IMR-90 (cell line): ENCODE results near the gene TCL1A. TPM values are rescaled to one million over a fixed set of nuclear protein-coding genes. Genes with fewer than 3 reads are reported as not detected.

Source experiments
- ATAC-seq: fragments of 200-7000 bp; cut with Tn5 transposase; 2 replicates; pipeline ENCODE4 v1.9.1; 2020; ENCODE audit warnings: low read depth, mild to moderate bottlenecking, moderate library complexity
- BruUV-seq: library from RNA; stranded (reverse); fragments of 400-500 nt; replicated peaks from 2 replicates; lab custom pipeline; 2021; lab: Mats Ljungman, UMichigan
- CTCF ChIA-PET: fragments of 300-600 bp; formaldehyde crosslinking; extraction: SDS; loops from one replicate; lab custom pipeline; 2021; ENCODE audit warnings: antibody characterized with exemption; lab: Yijun Ruan, JAX
- POLR2A ChIA-PET: fragments of 300-600 bp; sonication (Branson Sonifier 250); formaldehyde crosslinking; loops from one replicate; lab custom pipeline; 2022; ENCODE audit warnings: antibody characterized with exemption; ENCODE audit not compliant: unreplicated experiment; lab: Charles Lee
- DNase-seq: peaks from one replicate; pipeline ENCODE4 v3.0.0; 2013
- H2AFZ ChIP-seq: replicated peaks from 2 replicates; pipeline ENCODE3; 2013; ENCODE audit warnings: low read length, mild to moderate bottlenecking; ENCODE audit not compliant: poor library complexity
- H2AK5ac ChIP-seq: 2 replicates; pipeline ENCODE4 v1.6.1; 2013; ENCODE audit warnings: low read depth, low read length, inconsistent platforms
- H2AK9ac ChIP-seq: replicated peaks from 2 replicates; pipeline ENCODE3; 2013; ENCODE audit warnings: mild to moderate bottlenecking, low read depth, low read length, moderate library complexity; ENCODE audit not compliant: poor library complexity
- H2BK120ac ChIP-seq: 2 replicates; pipeline ENCODE4 v1.6.1; 2013; ENCODE audit warnings: low read depth, low read length, inconsistent platforms
- H2BK15ac ChIP-seq: 3 replicates; pipeline ENCODE4 v1.6.1; 2013; ENCODE audit warnings: low read depth, low read length, inconsistent platforms
- H2BK20ac ChIP-seq: 2 replicates; pipeline ENCODE4 v1.6.1; 2013; ENCODE audit warnings: low read depth, mild to moderate bottlenecking, inconsistent platforms, low read length, moderate library complexity
- H2BK5ac ChIP-seq: 2 replicates; pipeline ENCODE4 v1.6.1; 2013; ENCODE audit warnings: mild to moderate bottlenecking, low read depth, low read length, inconsistent platforms; ENCODE audit not compliant: poor library complexity, severe bottlenecking
- H3K14ac ChIP-seq: replicated peaks from 2 replicates; pipeline ENCODE4 v1.6.1; 2013; ENCODE audit warnings: low read depth, low read length, inconsistent platforms
- H3K18ac ChIP-seq: 2 replicates; pipeline ENCODE4 v1.6.1; 2013; ENCODE audit warnings: low read depth, low read length, control low read depth
- H3K23ac ChIP-seq: 2 replicates; pipeline ENCODE4 v1.6.1; 2013; ENCODE audit warnings: low read depth, low read length, inconsistent platforms
- H3K27ac ChIP-seq: 2 replicates; pipeline ENCODE4 v1.5.1; 2013; ENCODE audit warnings: mild to moderate bottlenecking, control low read depth, low read length; ENCODE audit not compliant: insufficient read depth
- H3K27me3 ChIP-seq: 2 replicates; pipeline ENCODE4 v1.6.1; 2013; ENCODE audit warnings: low read length; ENCODE audit not compliant: control insufficient read depth, insufficient read depth
- H3K36me3 ChIP-seq: 2 replicates; pipeline ENCODE4 v1.6.1; 2013; ENCODE audit warnings: low read length, mixed read lengths; ENCODE audit not compliant: control insufficient read depth, insufficient read depth
- H3K4ac ChIP-seq: 2 replicates; pipeline ENCODE4 v1.6.1; 2013; ENCODE audit warnings: low read depth, low read length, inconsistent platforms
- H3K4me1 ChIP-seq: 2 replicates; pipeline ENCODE4 v1.6.1; 2013; ENCODE audit warnings: low read length, mixed read lengths; ENCODE audit not compliant: control insufficient read depth, insufficient read depth
- H3K4me2 ChIP-seq: 2 replicates; pipeline ENCODE4 v1.6.1; 2013; ENCODE audit warnings: low read depth, mild to moderate bottlenecking, control low read depth, low read length, moderate library complexity
- H3K4me3 ChIP-seq: 2 replicates; pipeline ENCODE4 v1.5.1; 2013; ENCODE audit warnings: low read depth, mild to moderate bottlenecking, control low read depth, low read length, moderate library complexity; ENCODE audit not compliant: insufficient read depth
- H3K56ac ChIP-seq: 2 replicates; pipeline ENCODE4 v1.6.1; 2013; ENCODE audit warnings: low read length, inconsistent platforms; ENCODE audit not compliant: insufficient read depth; ENCODE audit errors: extremely low read depth
- H3K79me1 ChIP-seq, 2 experiments: 2 replicates each; pipeline ENCODE4 v1.6.1; 2013; ENCODE audit warnings: low read length in 2 of 2, inconsistent platforms in 1 of 2, low read depth in 1 of 2
- H3K9ac ChIP-seq: 2 replicates; pipeline ENCODE4 v1.6.1; 2013; ENCODE audit warnings: low read depth, low read length, control low read depth
- H3K9me1 ChIP-seq: 2 replicates; pipeline ENCODE4 v1.6.1; 2013; ENCODE audit warnings: low read length, inconsistent platforms; ENCODE audit not compliant: insufficient read depth
- H3K9me3 ChIP-seq: 2 replicates; pipeline ENCODE4 v1.6.1; 2013; ENCODE audit warnings: low read length; ENCODE audit not compliant: control insufficient read depth, insufficient read depth
- H4K20me1 ChIP-seq: 2 replicates; pipeline ENCODE4 v1.6.1; 2013; ENCODE audit warnings: low read length, inconsistent platforms; ENCODE audit not compliant: insufficient read depth
- H4K5ac ChIP-seq: 2 replicates; pipeline ENCODE4 v1.6.1; 2013; ENCODE audit warnings: mild to moderate bottlenecking, low read depth, low read length, control low read depth
- H4K8ac ChIP-seq, 2 experiments: 2 replicates each; pipeline ENCODE4 v1.6.1; 2013; ENCODE audit warnings: low read depth in 2 of 2, low read length in 2 of 2, control low read depth in 1 of 2, inconsistent platforms in 1 of 2
- H4K91ac ChIP-seq: 2 replicates; pipeline ENCODE4 v1.6.1; 2013; ENCODE audit warnings: low read depth, low read length, inconsistent platforms; ENCODE audit not compliant: insufficient read depth
- MAFK ChIP-seq: IDR thresholded peaks from 2 replicates; pipeline ENCODE4 v1.6.1; 2012; ENCODE audit warnings: low read depth, low read length, improper control_type of control experiment
- MXI1 ChIP-seq: IDR thresholded peaks from 2 replicates; pipeline ENCODE4 v1.6.1; 2012; ENCODE audit warnings: low read depth, mild to moderate bottlenecking, low read length, moderate library complexity, borderline replicate concordance
- NFE2L2 ChIP-seq: fragments of 150-350 bp; IDR thresholded peaks from 2 replicates; pipeline ENCODE4 v1.6.1; 2016; ENCODE audit warnings: low read depth, mild to moderate bottlenecking, low read length
- WGBS, 2 experiments: methylation state at CpG; one replicate each; pipeline versions ENCODE4 v1.1.5 to v1.1.7; 2013; ENCODE audit warnings: missing lambda C conversion rate in 2 of 2; ENCODE audit not compliant: insufficient read length in 1 of 2; ENCODE audit errors: extremely low coverage in 2 of 2; 5-methylcytosine and 5-hydroxymethylcytosine counted together
- dilution Hi-C: fragments of 300-500 bp; cut with HindIII; formaldehyde crosslinking; loops from one replicate; pipeline ENCODE4 v1.14.3; 2018; ENCODE audit warnings: low sequenced_read_pairs; ENCODE audit not compliant: unreplicated experiment
- in situ Hi-C: fragments of 300-500 bp; cut with MboI; formaldehyde crosslinking; loops from 3 replicates; pipeline ENCODE4 v1.14.3; 2019; ENCODE audit warnings: low sequenced_read_pairs, inconsistent platforms, mixed read lengths
- intact Hi-C: fragments of 100-400 bp; cut with micrococcal nuclease; formaldehyde crosslinking; loops from 2 replicates; pipeline ENCODE4 v1.10.0; 2022
- polyA plus RNA-seq, 3 experiments: library from polyadenylated mRNA; depleted of rRNA; stranded (reverse); fragments of >200 nt; gene quantifications; 2 replicates each; pipeline ENCODE4 v1.2.3, GENCODE V29; 2012; ENCODE audit warnings: low replicate concordance in 1 of 3
- total RNA-seq: library from RNA; depleted of rRNA; stranded (reverse); fragments of >200 nt; gene quantifications from 2 replicates; pipeline ENCODE4 v1.2.3, GENCODE V29; 2012
- TF ChIP-seq, protein P1 (sequence below): conservative IDR thresholded peaks from 2 replicates; pipeline ENCODE4 v1.5.1; 2012; ENCODE audit warnings: mild to moderate bottlenecking, low read depth, low read length, improper control_type of control experiment

Gene TCL1A
- total and polyA plus RNA-seq, 2 of the 4 experiments (the other 2 are of a cell fraction): not detected

DNA sequence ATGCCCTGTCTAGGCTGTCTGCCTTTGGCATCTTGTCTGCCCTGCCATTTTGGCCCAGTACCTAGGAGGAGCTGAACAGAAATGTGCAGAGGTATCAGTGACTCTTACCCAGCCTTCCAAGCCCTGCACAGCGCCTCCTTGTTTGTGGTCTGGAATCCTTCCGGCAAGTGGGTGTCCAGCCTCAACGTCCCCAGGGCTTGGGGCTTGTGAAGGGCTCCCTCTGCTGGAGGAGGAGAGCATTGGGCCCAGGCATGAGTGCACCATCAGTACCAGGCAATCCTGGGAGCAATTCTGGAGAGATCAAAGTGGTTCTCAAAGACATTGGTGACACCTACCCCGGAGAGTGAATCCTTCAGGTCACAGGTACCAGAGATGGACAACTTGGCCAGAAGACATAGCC is 30.1 kb downstream of the TCL1A start:
- Histone ChIP-seq H3K27me3 (no peaks in the 10 kb centered on the region), H4K20me1 (no peaks in the 10 kb centered on the region), H3K4me1 (no peaks in the 10 kb centered on the region), H3K9me3 (peaks cover 4% of the 10 kb centered on the region; the same call in 1 of the 2 replicates), H3K36me3 (no peaks in the 10 kb centered on the region), H2BK120ac (no peak overlapping the region), H3K14ac (no peak overlapping the region), H3K4me2 (no peak overlapping the region), H2BK15ac (no peak overlapping the region), H3K9me1 (no peaks in the 10 kb centered on the region), H3K23ac (no peak overlapping the region), H3K56ac (no peak overlapping the region), H3K4ac (no peak overlapping the region), H4K5ac (no peak overlapping the region), H3K27ac (no peak overlapping the region), H4K8ac (no peak overlapping the region), H4K91ac (no peak overlapping the region), H3K79me1 (no peaks in the 10 kb centered on the region), H2BK5ac (no peak overlapping the region), H3K4me3 (no peak overlapping the region), H3K9ac (no peak overlapping the region), H2AFZ (no peak overlapping the region), H3K18ac (no peak overlapping the region), H2BK20ac (no peak overlapping the region), H2AK5ac (no peak overlapping the region), H2AK9ac (no peak overlapping the region)
- ATAC-seq (no peak), DNase-seq (no peak)
- TF ChIP-seq, protein P1, sequence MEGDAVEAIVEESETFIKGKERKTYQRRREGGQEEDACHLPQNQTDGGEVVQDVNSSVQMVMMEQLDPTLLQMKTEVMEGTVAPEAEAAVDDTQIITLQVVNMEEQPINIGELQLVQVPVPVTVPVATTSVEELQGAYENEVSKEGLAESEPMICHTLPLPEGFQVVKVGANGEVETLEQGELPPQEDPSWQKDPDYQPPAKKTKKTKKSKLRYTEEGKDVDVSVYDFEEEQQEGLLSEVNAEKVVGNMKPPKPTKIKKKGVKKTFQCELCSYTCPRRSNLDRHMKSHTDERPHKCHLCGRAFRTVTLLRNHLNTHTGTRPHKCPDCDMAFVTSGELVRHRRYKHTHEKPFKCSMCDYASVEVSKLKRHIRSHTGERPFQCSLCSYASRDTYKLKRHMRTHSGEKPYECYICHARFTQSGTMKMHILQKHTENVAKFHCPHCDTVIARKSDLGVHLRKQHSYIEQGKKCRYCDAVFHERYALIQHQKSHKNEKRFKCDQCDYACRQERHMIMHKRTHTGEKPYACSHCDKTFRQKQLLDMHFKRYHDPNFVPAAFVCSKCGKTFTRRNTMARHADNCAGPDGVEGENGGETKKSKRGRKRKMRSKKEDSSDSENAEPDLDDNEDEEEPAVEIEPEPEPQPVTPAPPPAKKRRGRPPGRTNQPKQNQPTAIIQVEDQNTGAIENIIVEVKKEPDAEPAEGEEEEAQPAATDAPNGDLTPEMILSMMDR: peak; percentile 16; the same call in 1 of the 2 replicates
- TF ChIP-seq MAFK (no peak), NFE2L2 (no peak), MXI1 (no peak)
- dilution Hi-C loops (no loop called here), intact Hi-C loops (no loop called here), in situ Hi-C loops (no loop called here)
- BruUV-seq: no TSS peak
- ChIA-PET POLR2A (no interaction called here), CTCF (interaction anchor here (1.9 kb wide), 1 partner anchor 13 kb away, joined by 6 read pairs; no protein-coding TSS in a partner anchor)
- WGBS, 2 experiments: 20% methylated on average over 1 of the region's 4 CpGs; no CpG with 5 or more reads in 1 of the 2 experiments
